GM19025 (cell line): ENCODE data around the gene BCL7A.

Source experiments
- ATAC-seq: cut with Tn5 transposase; IDR thresholded peaks from one replicate; pipeline ENCODE4 v1.9.1; 2021; ENCODE audit warnings: mild to moderate bottlenecking, low read depth, moderate library complexity; ENCODE audit not compliant: unreplicated experiment

The BCL7A gene

GRCh38 chr12:121996945-121997612, 24.6 kb upstream of the BCL7A start:
- ATAC-seq = no peak

- no peak for ATAC-seq
Measured at GRCh38 chr12:122001466-122002209, 20.0 kb upstream of the BCL7A start.

- no peak for ATAC-seq
Measured at GRCh38 chr12:122003651-122004611, 17.8 kb upstream of the BCL7A start.

GRCh38 chr12:122004633-122005071, 17.0 kb upstream of the BCL7A start:
- no peak for ATAC-seq

- no peak for ATAC-seq
Measured at GRCh38 chr12:122005252-122005776, 16.4 kb upstream of the BCL7A start.

- ATAC-seq = no peak
Measured at GRCh38 chr12:122006186-122006926, 15.3 kb upstream of the BCL7A start.

GRCh38 chr12:122009741-122010140, 11.9 kb upstream of the BCL7A start:
- no peak for ATAC-seq

- ATAC-seq = no peak
Measured at GRCh38 chr12:122012184-122012583, 9.5 kb upstream of the BCL7A start.

- no peak for ATAC-seq
Measured at GRCh38 chr12:122013136-122013535, 8.5 kb upstream of the BCL7A start.

- no peak for ATAC-seq
Measured at GRCh38 chr12:122013791-122014590, 7.7 kb upstream of the BCL7A start.

- ATAC-seq = no peak
Measured at GRCh38 chr12:122014781-122015180, 6.9 kb upstream of the BCL7A start.

- no peak for ATAC-seq
Measured at GRCh38 chr12:122018457-122018856, 3.2 kb upstream of the BCL7A start.

GRCh38 chr12:122018937-122019336, 2.7 kb upstream of the BCL7A start:
- ATAC-seq = no peak

GRCh38 chr12:122020795-122021192, 890 bp upstream of the BCL7A start:
- ATAC-seq = no peak

- no peak for ATAC-seq
Measured at GRCh38 chr12:122021193-122021821, 377 bp upstream of the BCL7A start.

- no peak for ATAC-seq
Measured at GRCh38 chr12:122022393-122023338, 982 bp downstream of the BCL7A start.

GRCh38 chr12:122023339-122024131, 1.9 kb downstream of the BCL7A start:
- no peak for ATAC-seq
